Choroid plexus epithelial cell (primary cell): ENCODE measurements around the gene DDX42.
"Not testable (repeated sequence)": the region's sequence is repeated elsewhere in the genome, so short reads cannot be mapped to it uniquely, and the experiment has no call there.

ENCODE experiments used
- DNase-seq: peaks from one replicate; pipeline ENCODE4 v3.0.0-alpha.2; 2010; ENCODE audit warnings: low read depth
- H3K4me3 ChIP-seq: 2 replicates; pipeline ENCODE4 v1.5.1; 2011; ENCODE audit warnings: low read depth, mild to moderate bottlenecking, control low read depth, low read length, moderate library complexity
- CTCF ChIP-seq: conservative IDR thresholded peaks from 2 replicates; pipeline ENCODE4 v1.5.1; 2011; ENCODE audit warnings: low read depth, mild to moderate bottlenecking, control low read depth, inconsistent platforms, low read length, moderate library complexity

DDX42 gene

GRCh38 chr17:63847525-63848249, 73.7 kb downstream of the DDX42 start:
- TF ChIP-seq CTCF = no peak
- DNase-seq = no peak
- H3K4me3 ChIP-seq = no peak overlapping the region

- TF ChIP-seq CTCF = peak; percentile 63
- H3K4me3 ChIP-seq = peak overlapping the region; percentile 49
- DNase-seq = peak; percentile 93
These were observed 75.1 kb downstream of the DDX42 start for GRCh38 chr17:63848834-63849689.

GRCh38 chr17:63850401-63850800, 76.4 kb downstream of the DDX42 start:
- DNase-seq = no peak
- no peak overlapping the region for H3K4me3 ChIP-seq
- no peak for TF ChIP-seq CTCF

GRCh38 chr17:63853260-63853659, 79.3 kb downstream of the DDX42 start:
- DNase-seq = no peak
- H3K4me3 ChIP-seq = no peak overlapping the region
- TF ChIP-seq CTCF = no peak

- no peak for TF ChIP-seq CTCF
- H3K4me3 ChIP-seq = no peak overlapping the region
- DNase-seq = no peak
These were observed 80.7 kb downstream of the DDX42 start for GRCh38 chr17:63854709-63855108.

- H3K4me3 ChIP-seq = no peak overlapping the region
- TF ChIP-seq CTCF = no peak
- no peak for DNase-seq
These were observed 81.2 kb downstream of the DDX42 start for GRCh38 chr17:63855185-63855584.

- DNase-seq = not testable (repeated sequence)
These were observed 82.5 kb downstream of the DDX42 start for GRCh38 chr17:63856425-63856824.

More at GRCh38 chr17:63856425-63856824, 82.5 kb downstream of the DDX42 start:
- not testable (repeated sequence) for H3K4me3 ChIP-seq
